ENCODE measurements around the gene INTS15. TPM values are rescaled to one million over a fixed set of nuclear protein-coding genes. Genes with fewer than 3 reads are reported as not detected.

Gene INTS15
- total RNA-seq, 1 donor from 2014 or later = 55.7 TPM

DNA sequence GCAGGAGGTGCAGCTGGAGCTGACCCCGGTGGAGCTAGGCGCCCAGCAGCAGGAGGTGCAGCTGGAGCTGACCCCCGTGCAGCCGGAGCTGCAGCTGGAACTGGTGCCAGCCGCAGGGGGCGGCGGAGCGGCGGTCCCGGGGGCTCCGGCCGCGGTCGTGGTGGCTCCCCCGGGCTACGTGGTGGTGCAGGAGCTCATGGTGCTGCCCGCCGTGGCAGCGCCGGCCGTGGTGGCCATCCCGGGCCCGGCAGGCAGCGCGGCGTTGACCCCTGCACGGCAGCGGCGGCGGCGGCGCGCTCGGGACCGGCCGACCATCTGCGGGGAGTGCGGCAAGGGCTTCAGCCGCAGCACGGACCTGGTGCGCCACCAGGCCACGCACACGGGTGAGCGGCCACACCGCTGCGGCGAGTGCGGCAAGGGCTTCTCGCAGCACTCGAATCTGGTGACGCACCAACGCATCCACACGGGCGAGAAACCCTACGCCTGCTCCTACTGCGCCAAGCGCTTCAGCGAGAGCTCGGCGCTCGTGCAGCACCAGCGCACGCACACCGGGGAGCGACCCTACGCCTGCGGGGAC is 32.4 kb downstream of the INTS15 start:
- TF ChIP-seq, protein P1, sequence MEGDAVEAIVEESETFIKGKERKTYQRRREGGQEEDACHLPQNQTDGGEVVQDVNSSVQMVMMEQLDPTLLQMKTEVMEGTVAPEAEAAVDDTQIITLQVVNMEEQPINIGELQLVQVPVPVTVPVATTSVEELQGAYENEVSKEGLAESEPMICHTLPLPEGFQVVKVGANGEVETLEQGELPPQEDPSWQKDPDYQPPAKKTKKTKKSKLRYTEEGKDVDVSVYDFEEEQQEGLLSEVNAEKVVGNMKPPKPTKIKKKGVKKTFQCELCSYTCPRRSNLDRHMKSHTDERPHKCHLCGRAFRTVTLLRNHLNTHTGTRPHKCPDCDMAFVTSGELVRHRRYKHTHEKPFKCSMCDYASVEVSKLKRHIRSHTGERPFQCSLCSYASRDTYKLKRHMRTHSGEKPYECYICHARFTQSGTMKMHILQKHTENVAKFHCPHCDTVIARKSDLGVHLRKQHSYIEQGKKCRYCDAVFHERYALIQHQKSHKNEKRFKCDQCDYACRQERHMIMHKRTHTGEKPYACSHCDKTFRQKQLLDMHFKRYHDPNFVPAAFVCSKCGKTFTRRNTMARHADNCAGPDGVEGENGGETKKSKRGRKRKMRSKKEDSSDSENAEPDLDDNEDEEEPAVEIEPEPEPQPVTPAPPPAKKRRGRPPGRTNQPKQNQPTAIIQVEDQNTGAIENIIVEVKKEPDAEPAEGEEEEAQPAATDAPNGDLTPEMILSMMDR (conservative IDR thresholded peaks at IDR 0.05) = no peak
- no peak overlapping the region for H3K4me3 Mint-ChIP-seq

DNA sequence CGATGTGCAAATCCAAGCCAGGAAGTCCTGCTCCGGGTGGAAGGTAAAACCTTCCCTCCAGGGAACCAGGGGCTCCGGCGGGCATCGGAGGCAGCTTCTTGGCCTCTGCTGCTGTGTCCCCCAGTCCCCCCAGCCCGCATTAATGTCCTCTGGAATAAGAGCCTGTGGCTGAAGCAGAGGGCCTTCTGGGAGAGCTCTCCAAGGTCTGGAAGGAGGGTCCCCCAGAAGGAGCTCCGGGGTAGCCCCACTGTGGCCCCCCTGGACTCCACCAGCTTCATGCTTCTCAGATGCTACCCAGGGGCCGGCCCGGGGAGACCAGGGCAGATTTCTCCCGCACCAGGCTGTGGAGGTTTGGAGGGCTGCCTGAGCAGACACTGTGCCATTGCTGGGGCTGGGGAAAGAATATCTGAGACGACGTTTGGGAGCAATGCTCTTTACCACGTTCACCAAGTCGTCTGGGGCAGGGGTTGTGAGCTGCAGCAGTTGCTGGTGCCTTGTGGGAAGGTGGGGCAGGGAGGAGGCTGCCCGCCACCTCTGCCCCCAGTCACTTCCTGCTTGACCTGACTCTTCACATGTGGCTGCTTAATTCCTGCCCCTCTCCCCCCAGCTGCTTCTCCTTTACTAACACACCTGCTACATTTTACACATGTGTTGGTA is 33.9 kb downstream of the INTS15 start:
- no peaks in the 10 kb centered on the region for H3K4me1 Mint-ChIP-seq
- TF ChIP-seq, protein P1 (conservative IDR thresholded peaks at IDR 0.05) = no peak
- peaks cover 10% of the 10 kb centered on the region for H3K36me3 Mint-ChIP-seq (ENCODE audit: low read depth)
- no peak overlapping the region for H3K4me3 Mint-ChIP-seq
- no peaks in the 10 kb centered on the region for H3K9me3 Mint-ChIP-seq
- DNase-seq (ENCODE audit: low read depth, low spot score) = no peak
- no peak overlapping the region for H3K27ac Mint-ChIP-seq (ENCODE audit: unreplicated experiment)
- no peaks in the 10 kb centered on the region for H3K27me3 Mint-ChIP-seq (ENCODE audit: low read depth)

More for the DNA sequence above, 32.4 kb downstream of the INTS15 start:
- Mint-ChIP-seq H3K4me1 (peaks cover 4% of the 10 kb centered on the region), H3K27me3 (ENCODE audit: low read depth) (no peaks in the 10 kb centered on the region), H3K27ac (ENCODE audit: unreplicated experiment) (no peak overlapping the region), H3K9me3 (no peaks in the 10 kb centered on the region), H3K36me3 (ENCODE audit: low read depth) (peaks cover 10% of the 10 kb centered on the region)
- no peak for DNase-seq (ENCODE audit: low read depth, low spot score)

- no peaks in the 10 kb centered on the region for H3K4me1 Mint-ChIP-seq
- no peak for DNase-seq (ENCODE audit: low read depth, low spot score)
- H3K9me3 Mint-ChIP-seq = no peaks in the 10 kb centered on the region
- H3K4me3 Mint-ChIP-seq = no peak overlapping the region
- no peaks in the 10 kb centered on the region for H3K27me3 Mint-ChIP-seq (ENCODE audit: low read depth)
- H3K36me3 Mint-ChIP-seq (ENCODE audit: low read depth) = peaks cover 10% of the 10 kb centered on the region
- TF ChIP-seq, protein P1 (conservative IDR thresholded peaks at IDR 0.05) = no peak
- peak overlapping the region; percentile 57 for H3K27ac Mint-ChIP-seq (ENCODE audit: unreplicated experiment)
Observed at GRCh38 chr7:6624246-6624611, 34.4 kb downstream of the INTS15 start.

GRCh38 chr7:6628045-6628444 is 38.2 kb downstream of the INTS15 start:
- TF ChIP-seq, protein P1 (conservative IDR thresholded peaks at IDR 0.05) = no peak
- H3K27ac Mint-ChIP-seq (ENCODE audit: unreplicated experiment) = no peak overlapping the region
- no peak overlapping the region for H3K4me3 Mint-ChIP-seq
- peaks cover 2% of the 10 kb centered on the region for H3K36me3 Mint-ChIP-seq (ENCODE audit: low read depth)
- H3K27me3 Mint-ChIP-seq (ENCODE audit: low read depth) = no peaks in the 10 kb centered on the region
- H3K4me1 Mint-ChIP-seq = no peaks in the 10 kb centered on the region
- H3K9me3 Mint-ChIP-seq = no peaks in the 10 kb centered on the region
- DNase-seq (ENCODE audit: low read depth, low spot score) = no peak

DNA sequence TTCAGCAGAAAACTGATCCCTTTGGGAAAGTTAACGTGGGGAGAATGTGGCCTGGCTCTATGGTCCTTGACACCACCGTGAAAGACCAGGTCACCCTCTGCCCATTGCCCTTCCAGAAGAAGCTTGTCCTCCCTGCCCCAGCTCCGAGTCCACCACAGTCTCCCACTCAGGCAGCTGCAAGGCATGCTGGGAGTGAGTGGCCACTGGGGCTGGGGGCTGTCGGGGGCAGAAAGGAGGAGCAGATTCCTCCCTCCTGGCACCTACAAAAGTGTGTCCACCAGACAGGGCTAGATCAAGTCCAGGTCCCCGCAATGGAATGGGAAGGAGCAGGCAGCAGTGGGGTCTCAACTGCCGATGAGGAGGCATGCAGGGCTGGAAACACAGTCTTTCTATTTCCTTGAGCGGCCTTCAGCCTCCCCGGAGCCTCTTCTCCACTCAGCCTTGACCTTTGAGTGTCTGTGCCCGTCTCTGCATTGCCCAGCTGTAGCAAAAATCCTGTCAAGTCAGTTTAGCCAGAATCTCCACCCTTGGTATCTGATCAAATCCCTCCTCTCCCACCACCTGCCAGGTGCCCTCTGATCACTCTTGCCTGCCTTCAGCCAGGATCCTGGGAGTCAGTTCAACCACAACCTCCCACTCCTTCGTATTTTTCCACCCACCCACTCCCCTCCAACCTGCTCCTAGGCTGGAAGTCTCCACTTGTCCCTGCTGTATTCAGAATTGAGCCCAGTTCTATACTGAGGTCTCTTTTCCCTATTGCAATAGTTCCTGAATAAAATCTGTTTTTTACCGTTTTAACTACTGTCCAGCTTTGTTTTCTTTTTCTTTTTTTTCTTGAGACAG is 40.4 kb downstream of the INTS15 start:
- no peaks in the 10 kb centered on the region for H3K27me3 Mint-ChIP-seq (ENCODE audit: low read depth)
- H3K4me3 Mint-ChIP-seq = no peak overlapping the region
- H3K36me3 Mint-ChIP-seq (ENCODE audit: low read depth) = no peaks in the 10 kb centered on the region
- H3K9me3 Mint-ChIP-seq = no peaks in the 10 kb centered on the region
- no peak for DNase-seq (ENCODE audit: low read depth, low spot score)
- TF ChIP-seq, protein P1 (conservative IDR thresholded peaks at IDR 0.05) = no peak
- H3K4me1 Mint-ChIP-seq = no peaks in the 10 kb centered on the region
- H3K27ac Mint-ChIP-seq (ENCODE audit: unreplicated experiment) = no peak overlapping the region
